GM19372 (cell line): ENCODE results near the gene BARD1.
"Not testable (repeated sequence)": the region's sequence is repeated elsewhere in the genome, so short reads cannot be mapped to it uniquely, and the experiment has no call there.

ENCODE experiments used
- ATAC-seq: cut with Tn5 transposase; IDR thresholded peaks from one replicate; pipeline ENCODE4 v1.9.1; 2021; ENCODE audit warnings: mild to moderate bottlenecking, low read depth, moderate library complexity; ENCODE audit not compliant: unreplicated experiment

The BARD1 gene

GRCh38 chr2:214772443-214773015 is 37.0 kb downstream of the BARD1 start:
- no peak for ATAC-seq

DNA sequence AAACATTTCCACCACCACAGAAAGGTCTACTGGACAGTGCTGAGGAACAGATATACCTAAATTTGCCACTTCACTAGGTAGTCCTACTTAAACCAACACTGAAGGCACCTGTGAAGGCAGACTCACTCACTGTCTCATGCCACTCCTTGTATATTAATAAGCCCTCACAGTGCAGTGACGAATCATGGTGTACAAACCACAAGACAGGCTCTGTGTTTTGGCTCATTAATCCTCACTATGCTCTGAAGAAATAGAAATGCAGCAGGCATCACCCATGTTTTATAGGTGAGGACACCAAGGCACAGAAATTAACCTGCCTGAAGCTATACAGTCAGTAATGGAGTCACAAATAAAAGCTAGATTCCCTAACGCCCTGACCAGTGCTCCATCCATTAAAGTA is 44.3 kb downstream of the BARD1 start:
- ATAC-seq = no peak

- ATAC-seq = no peak
These were observed 56.0 kb downstream of the BARD1 start for GRCh38 chr2:214753455-214753854.

- no peak for ATAC-seq
These were observed 59.0 kb downstream of the BARD1 start for GRCh38 chr2:214750529-214750928.

DNA sequence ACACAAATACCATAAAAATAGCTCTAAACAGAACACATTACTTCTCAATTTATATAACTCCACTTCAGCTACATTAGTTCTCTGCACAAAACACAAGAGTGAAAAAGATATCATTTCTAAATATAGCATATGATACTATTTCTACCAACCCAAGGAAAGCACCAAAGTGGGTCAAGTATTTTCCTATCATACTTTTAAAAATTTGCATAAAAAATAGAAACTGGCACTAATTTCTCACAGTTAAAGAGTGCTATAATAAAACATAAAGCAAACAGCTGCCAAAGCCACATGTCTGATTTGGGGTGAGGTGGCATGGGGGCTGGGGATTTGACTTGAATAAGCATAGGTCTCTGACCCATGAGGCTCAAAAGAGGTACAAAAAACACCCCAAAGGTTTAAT is 61.5 kb downstream of the BARD1 start:
- ATAC-seq = peak; percentile 43

DNA sequence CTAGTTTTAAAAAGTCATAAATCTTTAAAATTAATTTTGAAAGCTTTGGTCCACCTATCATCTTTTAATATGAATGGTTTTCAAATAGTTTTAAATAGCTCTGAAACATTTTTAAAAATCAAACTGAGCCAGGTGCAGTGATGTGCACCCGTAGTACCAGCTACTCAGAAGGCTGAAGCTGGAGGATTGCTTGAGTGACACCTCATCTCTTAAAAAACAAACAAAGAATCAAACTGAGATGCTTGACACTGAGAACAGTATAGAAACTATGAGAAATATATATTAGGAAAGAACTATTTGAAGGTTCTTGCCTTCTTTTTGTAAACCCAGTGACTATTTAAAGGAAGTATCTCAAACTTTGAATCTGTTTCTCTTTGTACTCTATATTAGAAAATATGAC is 67.4 kb downstream of the BARD1 start:
- no peak for ATAC-seq

- no peak for ATAC-seq
These were observed 68.6 kb downstream of the BARD1 start for GRCh38 chr2:214740867-214741395.

GRCh38 chr2:214737188-214737587 is 72.3 kb downstream of the BARD1 start:
- peak; percentile 95 for ATAC-seq

DNA sequence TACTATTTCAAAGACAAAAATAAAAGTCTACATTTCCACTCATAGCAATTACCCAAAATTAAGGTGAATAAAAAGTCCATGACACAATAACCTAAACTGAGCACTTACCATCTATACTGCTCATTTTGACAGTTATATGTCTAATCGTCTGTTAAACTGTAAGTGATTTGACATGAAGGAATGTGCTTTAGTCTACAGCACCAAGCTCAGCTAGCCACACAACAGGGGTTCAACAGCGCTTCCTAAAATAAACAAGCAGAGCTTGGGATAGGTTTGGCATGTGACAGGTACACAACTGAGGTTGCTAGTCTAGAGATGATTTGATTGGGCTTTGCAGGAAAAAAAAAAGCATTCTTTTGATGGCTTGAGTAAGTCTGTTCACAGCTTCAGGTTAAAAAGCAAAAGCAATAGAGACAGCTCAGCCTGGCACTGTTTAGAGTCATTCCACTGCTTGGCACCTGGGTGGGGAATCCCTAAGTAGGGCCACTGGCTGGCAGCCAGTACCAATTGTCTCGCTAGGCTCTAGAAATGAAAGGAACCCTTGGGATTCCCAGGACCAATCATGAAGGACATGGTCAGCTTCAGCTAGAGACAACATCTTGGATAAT is 78.6 kb downstream of the BARD1 start:
- no peak for ATAC-seq

- no peak for ATAC-seq
These were observed 79.2 kb downstream of the BARD1 start for GRCh38 chr2:214730248-214730647.

GRCh38 chr2:214724741-214725140 is 84.7 kb downstream of the BARD1 start:
- no peak for ATAC-seq

DNA sequence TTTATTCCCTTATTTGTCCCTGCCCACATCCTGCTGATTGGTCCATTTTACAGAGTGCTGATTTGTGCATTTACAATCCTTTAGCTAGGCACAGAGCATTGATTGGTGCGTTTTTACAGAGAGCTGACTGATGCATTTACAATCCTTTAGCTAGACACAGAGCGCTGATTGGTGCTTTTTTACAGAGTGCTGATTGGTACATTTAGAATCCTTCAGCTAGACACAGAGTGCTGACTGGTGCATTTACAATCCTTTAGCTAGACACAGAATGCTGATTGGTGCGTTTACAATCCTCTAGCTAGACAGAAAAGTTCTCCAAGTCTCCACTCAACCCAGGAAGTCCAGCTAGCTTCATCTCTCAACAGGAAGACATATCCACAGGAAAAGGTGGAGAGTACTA is 91.6 kb downstream of the BARD1 start:
- not testable (repeated sequence) for ATAC-seq

GRCh38 chr2:214716811-214717560 is 92.5 kb downstream of the BARD1 start:
- ATAC-seq = no peak

- no peak for ATAC-seq
These were observed 94.5 kb downstream of the BARD1 start for GRCh38 chr2:214715025-214715424.

GRCh38 chr2:214713080-214713830 is 96.2 kb downstream of the BARD1 start:
- ATAC-seq = no peak

GRCh38 chr2:214710729-214711128 is 98.8 kb downstream of the BARD1 start:
- no peak for ATAC-seq

DNA sequence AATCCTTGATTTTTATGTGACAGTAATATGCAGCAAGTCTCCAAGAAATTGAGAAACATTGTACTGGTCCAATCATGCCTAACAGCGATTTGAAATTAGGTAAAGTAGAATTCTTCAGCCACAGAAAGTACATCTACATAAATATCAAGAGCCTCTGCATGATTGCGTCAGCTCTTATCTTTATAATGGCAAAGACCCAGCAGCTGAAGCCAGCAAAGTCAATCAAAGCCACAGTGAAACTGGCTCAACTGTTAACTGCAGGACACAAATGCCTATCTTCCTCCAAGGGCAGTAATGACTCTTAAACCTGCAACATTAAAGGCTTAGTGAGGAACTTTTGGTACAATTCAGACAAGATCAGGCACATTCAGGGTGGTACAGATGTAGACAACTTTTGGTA is 102.5 kb downstream of the BARD1 start:
- no peak for ATAC-seq

- ATAC-seq = no peak
These were observed 110.2 kb downstream of the BARD1 start for GRCh38 chr2:214699236-214699635.

DNA sequence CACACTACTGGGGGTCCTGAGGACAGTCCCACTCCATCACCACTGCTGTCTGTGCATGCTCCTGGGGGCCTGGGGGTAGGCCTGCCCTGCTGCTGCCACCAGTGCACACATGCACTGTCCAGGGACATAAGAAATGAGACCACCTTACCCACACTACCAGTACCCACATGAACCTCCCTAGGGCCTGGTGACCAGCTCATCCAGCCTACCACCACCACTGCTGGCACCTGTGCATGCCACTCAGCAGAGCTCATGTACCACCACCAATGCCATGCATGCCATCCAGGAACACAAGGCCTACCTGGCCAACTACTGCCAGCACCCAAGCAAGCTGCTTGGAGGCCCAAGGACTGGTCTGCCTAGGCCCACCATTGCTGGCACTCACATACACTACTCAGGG is 112.8 kb downstream of the BARD1 start:
- ATAC-seq = no peak

GRCh38 chr2:214695789-214696188 is 113.7 kb downstream of the BARD1 start:
- ATAC-seq = no peak

DNA sequence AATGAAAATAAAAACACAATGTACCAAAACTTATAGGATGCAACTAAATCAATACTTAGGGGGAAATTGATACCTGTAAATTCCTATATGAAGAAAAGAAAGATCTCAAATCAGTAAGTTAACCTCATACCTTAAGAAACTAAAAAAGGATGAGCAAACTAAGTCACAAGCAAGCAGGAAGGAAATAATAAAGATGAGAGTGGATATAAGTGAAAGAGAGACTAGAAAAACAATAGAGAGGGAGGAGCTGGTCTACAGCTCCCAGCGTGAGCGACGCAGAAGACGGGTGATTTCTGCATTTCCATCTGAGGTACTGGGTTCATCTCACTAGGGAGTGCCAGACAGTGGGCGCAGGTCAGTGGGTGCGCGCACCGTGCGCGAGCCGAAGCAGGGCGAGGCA is 125.9 kb downstream of the BARD1 start:
- peak; percentile 78 for ATAC-seq
